Measurements from ENCODE around the gene CRTC2.
A peak's percentile ranks its signal among the peaks of the same experiment; 100 is the strongest.

The CRTC2 gene

DNA sequence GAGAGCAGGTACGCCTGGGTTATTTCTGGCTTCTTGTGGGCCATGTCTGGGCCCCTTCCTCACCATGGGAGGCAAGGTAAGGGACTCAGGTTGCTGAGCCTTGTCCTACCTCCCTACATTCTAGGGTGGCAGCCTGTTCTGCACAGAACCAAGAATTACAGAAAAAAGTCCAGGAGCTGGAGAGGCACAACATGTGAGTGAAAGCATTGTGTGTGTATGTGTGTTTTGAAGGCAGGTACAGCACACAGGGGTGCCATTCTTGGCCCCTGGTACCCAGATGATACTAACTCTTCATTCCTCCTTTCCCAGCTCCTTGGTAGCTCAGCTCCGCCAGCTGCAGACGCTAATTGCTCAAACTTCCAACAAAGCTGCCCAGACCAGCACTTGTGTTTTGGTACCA, 14.7 kb upstream of the CRTC2 start:
- DNase-seq = no peak

DNA sequence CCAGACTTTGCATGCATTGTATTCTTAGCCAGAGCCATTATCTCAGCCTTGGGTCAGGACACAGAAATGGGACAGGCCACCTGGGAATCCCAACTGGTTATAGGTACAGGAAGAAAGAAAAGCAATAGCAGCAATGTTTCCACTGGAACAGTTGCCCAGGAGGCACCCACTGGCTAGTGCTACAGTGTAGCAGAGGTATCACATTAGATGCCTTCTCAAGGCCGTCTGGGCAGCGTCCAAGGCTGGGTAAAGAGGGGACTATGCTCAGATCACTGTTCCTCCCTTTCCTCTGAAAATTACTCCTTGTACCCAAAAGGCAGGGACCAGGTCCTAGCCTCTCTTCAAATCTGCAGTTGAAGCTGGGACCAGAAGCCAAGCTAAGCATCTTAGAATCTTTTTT, 11.9 kb upstream of the CRTC2 start:
- DNase-seq = no peak

DNA sequence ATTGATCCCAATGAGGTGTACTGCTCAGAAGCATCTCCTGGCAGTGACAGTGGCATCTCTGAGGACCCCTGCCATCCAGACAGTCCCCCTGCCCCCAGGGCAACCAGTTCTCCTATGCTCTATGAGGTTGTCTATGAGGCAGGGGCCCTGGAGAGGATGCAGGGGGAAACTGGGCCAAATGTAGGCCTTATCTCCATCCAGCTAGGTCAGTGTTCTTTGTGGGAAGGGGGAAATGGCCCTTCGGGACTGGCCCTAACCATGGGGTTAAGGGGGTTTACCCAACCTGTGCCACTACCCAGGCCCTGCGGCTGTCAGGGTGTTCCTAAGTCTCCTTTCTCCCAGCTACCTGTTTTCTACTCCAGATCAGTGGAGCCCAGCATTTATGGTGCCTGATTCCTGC, 10.6 kb upstream of the CRTC2 start:
- DNase-seq = no peak

DNA sequence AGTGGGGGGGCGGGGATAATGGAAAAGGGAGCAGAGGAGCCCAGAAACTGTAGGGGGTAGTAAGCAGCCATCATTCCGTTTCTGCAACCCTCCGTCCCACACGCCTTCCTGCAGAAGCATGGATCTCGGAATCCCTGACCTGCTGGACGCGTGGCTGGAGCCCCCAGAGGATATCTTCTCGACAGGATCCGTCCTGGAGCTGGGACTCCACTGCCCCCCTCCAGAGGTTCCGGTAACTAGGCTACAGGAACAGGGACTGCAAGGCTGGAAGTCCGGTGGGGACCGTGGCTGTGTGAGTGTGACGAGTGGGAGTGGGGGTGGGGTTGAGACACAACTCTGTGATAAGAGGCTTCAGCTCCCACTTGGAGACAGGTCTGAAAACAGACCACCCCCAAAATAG, 10.0 kb upstream of the CRTC2 start:
- DNase-seq = no peak

DNA sequence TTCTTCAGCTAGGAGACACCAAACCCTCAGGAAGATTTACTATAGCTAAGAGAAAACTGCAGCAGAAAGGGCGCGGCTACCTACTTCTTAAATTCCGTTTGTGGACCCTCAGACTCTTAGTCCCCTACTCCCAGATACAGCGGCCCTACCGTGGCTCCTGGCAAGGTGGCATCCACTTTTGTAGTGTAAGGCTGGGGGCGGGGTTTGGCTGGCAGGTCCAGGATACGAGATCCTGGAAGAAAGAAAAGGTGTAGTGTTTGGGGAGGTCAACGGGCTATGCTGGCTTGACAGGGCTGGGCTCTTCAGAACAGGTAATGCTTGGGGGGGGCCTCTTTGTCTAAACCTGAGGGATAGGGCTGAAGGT, 9.6 kb upstream of the CRTC2 start:
- DNase-seq = no peak

DNA sequence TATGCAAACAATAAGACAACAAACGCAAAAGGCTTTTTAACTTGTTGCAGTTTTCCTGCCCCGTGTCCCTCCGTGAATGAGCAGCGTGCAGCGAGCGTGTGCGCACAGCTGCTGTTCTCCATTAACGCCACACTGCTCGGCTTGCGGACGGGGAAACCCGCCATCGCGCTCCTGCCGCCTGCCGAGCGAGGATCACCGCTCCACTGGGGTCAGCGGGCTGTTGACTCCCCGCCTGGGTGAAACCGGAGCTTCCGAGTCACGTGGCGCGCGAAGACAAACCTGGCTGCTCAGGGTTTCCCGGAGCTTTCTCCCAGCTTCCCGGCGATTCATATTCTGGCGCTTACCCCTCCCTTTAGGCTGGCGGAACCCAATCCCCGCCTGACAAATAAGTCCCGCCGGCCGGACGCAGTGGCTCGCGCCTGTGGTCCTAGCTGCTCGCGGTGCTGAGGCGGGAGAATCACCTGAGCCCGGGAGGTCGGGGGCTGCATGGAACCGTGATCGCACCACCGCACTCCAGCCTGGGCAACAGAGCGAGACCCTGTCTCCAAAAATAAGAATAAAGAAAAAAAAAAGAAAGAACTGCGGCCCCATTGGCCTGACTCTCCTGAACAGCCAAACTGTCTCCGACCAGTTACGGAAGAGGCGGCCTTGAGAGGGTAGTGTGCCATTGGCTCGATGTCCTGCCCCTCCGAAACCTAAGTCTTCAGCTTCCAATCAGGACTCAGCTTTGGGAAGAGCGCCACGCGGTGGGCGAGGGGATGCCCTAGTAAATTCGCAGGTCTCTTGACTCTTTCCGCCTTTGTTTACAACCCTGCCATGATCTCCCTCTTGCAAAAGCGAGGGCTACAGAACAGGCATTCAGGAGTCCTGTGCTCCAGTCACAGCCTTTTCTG, 8.9 kb upstream of the CRTC2 start, which contains the start of gene CREB3L4:
Gene CREB3L4 (plus strand): TSS at position 796 of the 893 bp plus-strand sequence. CDS start 624 bp downstream, outside the sequence.
- peak; percentile 92 to 97 (median 96) for DNase-seq

DNA sequence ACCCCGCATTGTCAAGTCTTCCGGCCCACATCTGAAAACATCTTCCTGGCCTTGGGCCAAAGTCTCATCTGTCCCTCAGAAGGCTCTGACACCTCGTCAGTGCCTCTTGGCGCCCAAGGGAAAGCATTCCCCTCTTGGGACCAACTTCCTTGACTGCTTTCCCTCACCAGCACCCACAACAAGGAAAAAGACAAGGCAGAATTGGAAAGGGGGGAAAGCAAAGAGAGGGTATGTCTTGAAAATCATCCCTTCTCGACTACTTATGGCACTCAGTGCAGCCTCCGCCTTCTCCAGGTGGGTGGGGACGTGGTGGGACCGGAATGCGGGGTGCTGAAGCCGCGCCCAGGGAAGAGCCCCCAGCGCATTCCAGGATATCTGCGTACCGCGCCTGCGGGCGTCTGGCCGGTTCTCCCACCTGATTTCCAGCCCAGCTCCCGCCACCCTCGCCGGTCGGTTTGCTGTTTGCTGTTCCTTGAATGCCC, 5.5 kb upstream of the CRTC2 start:
- DNase-seq = peak in 1 of 4 experiments; percentile 51

DNA sequence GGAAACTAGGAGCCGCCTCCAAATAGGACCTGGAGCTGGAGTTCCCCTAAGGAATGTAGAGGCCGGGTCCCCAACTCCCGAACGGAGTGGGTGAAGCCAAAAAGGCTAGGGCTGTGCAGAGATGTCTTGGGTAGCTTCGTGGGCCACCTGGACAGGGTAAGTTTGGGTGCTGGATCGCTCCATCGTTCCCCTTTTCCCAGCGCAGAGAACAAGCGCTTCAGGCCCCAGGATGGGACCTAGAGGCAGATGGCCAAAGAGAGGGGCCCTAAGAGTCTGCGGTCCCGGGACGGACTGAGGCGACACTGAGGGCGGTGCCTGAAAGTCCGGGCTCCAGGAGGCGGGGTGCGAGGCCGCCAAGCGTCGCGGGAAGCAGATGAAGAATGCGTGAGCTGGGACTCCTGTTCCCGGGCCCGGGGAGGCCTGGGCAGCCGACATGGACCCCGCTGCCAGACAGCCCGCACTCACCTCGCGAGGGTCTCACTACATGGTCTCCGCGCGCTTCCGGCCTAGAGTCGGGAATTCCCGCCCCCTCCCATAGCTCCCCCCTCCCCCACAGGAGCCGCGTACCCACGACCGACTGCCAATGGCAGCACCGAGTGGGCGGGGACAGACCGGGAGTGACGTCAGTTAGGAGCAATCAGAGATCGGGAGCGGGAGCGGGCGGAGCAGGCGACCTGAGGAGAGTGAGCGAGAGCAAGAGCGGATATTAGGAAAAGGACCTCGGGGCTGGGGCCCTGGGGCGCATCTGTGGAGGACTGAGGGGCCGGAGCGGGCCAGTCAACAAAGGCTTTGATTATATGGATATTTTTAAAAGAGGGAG, 4.8 kb upstream of the CRTC2 start, which contains the start of gene SLC39A1:
Gene SLC39A1 (minus strand): TSS at position 508 of the 820 bp plus-strand sequence. CDS start 822 bp downstream, outside the sequence.
- DNase-seq = peak; percentile 96 to 99 (median 98)

DNA sequence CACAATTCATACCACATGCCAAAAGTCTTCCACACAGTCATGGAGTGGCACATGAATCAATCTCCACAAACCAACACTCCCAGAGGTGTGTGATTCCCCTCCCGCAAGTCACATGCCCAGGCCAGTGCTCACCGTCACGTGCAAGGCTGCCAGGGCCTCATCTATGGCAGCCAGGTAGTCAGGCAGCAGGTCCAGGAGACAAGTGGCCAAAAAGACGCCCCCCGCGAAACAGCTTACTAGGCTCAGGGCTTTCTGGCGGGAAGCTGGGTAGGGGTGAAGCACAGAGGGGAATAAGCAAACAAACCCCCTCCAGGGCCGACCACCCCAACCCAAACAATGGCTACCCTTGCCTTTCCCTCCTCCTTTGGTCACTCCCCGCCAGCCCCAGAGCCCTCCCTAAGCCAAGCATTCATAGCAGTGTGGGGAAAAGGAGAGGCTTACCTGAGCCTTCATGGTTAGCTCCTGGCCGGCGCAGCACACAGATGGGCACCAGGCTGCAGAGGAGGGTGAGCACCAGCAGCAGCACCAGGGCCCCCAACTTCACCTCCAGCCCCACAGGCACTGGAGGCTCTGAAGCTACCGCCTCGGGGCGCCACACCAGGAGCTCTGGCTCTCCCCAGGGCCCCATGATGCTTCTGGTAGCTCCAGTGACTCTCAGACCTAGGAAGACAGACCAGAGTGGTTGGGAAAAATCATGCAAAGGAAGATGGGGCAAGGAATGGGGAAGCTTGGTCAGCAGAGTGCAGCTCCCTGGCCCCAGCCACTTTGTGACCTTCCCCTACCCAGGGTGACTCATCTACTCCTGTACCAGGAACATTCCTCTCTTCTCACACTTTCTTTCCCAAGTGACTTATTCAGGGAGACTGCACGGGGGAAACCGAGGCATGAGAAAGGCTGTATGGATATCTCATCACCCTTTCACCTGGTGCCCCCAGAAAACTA, 3.9 kb upstream of the CRTC2 start:
- DNase-seq = peak; percentile 71 to 86 (median 85)

DNA sequence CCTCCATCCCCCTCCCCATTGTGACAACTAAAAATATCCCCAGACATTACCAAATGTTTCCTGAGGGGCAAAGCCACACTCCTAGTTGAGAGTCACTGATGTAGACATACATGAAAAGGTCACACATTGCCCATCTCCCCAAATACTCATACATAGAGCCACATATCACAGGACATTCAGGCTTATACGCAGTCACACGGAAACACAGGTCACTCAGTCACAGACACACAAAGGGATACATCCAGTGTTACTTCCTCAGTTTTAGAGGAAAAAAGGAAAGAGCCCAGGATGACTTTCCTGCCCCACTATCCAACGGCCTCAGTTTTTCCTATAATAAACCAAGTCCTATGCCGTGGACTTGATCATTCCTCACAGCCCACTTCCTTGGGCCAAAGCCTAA, 3.0 kb upstream of the CRTC2 start:
- peak in 1 of 4 experiments; percentile 40 for DNase-seq

DNA sequence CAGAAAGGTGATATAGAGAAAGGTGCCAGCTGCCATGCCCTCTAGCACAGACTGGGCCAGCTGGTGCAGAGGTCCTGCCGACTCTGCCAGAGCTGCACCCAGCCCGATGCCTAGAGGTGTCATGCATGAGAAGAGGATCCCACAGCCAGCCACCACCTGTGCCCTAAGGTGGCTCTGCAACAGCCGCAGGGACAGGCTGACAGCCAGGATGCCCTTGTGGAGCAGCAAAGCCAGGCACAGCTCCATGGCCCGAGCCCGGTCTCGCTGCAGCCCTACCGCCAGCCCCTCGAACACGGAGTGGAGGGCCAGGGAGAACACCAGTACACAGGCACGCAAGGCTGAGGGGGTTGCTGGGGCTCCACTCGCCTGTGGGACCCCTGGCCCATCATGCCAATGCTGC, 1.8 kb upstream of the CRTC2 start:
- DNase-seq = no peak

DNA sequence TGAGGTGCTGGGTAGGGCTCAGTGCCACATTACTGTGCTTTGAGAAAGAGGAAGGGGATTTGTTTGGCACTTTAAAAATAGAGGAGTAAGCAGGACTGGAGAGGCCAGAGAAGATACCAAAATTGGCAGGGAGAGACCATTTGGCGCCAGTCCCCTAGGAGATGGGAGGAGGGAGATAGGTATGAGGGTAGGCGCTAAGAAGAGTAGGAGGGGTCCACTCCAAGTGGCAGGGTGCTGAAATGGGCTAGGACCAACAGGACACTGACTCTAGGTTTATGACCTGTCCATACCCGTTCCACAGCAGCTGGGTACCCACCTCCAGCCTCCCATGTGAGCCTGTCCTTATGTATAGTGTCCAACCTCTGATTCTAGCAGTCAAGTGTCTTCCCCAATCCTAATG, 1.0 kb upstream of the CRTC2 start:
- DNase-seq = no peak

DNA sequence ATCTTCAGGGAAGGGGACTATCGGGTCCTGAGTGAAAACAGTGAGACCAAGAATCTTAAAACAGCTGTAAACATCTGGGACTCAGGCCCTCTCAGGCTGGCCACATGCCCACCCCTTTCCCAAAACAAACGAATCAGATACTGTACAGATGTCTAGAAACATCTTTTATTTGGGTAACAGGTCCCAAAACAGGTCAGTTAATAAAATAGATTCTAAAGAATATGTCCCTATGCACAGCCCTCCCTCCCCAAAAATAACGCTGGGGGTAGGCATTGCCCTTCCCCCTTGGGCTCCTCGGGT, 499 bp upstream of the CRTC2 start:
- DNase-seq = no peak

DNA sequence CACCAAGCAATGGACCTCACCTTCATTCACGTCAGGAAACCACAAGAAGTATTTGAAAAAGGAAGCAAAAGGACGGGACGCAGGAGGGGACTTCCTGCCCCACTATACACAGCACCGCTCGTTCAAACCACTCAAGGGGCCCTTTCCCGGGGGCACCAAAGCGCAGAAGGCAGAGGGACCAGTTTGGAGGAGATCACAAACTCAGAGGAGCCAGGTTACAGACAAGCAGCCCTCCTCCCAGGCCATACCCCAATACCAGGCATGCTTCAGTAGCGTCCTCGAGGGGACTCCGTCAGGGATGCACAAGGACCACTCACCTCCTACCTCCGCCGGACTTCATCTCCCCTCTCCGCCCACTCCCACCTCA, 685 bp downstream of the CRTC2 start:
- peak in 2 of 4 experiments; percentile 29 to 34 for DNase-seq

DNA sequence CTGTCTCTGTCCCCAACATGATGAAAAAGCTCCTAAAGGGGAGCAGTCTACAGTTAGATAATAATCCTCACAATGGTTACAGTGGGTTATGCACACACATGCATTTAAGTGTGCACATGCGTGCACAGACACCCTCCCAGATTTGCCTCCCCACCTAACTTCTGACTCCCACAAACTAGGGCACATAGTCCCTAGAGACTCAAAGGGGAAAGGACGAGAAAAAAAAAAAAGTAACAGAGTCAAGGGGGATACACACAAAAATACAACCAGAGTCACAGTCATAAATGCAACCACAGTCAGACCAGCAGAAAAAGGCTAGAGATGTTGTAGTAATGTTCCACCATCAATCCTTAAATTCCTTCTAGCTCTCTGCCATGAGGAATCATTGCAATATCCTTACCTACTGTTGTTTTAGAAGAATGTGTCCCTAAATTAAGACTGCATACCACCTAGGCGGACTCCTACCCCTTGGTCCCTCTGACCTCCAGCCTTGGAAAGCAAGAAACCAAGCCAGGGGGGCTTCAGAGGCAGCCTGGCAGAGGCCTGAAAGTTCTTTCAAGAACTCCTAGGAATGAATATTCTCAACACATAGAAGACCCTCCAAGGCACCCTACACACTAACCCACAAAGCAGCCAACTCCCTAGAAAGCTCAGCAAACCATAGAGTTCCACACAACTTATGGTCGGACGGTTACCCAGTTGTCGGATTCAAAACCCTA, 1.3 kb downstream of the CRTC2 start:
- no peak for DNase-seq

DNA sequence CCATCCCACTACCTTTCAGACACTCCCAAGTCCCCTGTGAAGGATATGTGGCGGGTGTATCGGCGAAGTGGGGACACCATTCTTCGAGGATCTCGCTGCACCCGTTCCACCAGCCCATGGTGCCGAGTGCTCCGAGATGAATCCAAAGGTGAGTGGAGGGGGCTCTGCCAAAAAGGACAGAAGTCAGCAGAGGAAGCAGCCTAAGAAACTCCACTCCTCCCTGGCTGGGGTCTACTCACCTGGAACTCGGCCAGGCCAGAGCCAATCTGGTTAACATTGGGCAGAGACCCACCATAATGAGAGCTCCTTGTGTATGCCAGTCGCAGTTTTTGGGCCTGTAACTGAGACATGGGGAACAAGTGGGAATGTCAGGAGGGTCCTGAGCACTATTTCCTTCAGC, 3.6 kb downstream of the CRTC2 start:
- DNase-seq = no peak

DNA sequence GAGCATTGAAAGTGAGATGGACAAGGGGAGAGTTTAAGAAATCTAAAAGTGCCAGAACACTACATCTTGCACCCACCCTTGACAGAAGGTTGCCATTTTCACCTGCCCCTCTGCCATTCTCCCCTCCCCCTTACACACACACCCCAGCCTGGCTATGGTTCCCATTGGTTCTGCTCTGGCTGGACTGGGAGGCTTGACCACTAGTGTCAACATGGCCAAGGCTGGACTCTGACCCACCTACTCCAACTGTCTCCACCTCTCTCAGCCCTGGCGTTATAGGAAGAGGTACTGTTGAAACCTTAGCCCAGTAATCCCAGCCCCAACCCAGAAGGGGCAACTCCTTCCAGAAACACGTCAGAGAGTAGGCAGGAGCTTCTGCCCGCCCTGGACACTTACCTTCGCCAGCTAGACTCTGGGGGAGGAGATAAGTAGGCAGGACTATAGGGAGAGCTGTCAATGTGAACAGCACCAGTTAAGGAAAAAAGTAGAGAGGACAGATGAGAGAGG, 4.5 kb downstream of the CRTC2 start:
- DNase-seq = no peak

DNA sequence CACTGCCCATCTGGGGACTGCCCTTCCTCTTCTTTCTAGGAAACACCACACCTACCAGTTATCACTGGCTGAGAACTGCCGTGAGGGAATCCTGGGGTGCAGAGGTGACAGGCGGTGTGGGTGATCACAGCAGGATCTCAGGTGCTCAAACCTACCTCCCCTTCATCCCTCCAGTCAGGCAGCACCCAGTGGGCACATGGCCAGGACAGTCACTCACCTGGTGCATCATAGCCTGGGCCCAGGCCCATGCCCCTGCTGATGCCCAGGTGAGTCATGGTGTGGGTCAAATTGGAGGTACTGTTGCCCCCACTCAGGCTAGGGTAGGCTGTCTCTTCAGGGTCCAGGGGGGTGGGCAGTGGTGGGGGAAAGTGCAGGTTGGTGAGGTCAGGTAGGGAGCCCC, 6.6 kb downstream of the CRTC2 start:
- no peak for DNase-seq

DNA sequence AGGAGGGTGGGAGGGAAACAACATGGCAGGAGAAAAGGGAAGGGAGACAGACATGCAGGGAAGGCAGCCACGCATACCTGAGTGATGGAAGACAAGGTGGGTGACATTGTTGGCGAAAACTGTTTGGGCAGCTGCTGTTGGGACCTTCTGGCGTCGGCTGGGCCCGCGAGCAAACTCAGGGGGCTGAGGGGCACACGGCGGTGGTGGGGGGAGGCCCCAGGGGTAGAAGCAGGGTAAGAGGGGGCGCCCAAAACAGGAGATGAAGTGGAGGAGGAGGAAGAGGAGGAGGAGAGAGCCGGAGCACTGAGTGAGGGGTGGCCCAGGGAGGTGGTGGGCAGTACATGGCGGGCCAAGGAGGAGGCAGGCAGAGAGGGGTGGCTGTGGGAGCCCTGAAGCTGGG, 7.2 kb downstream of the CRTC2 start:
- no peak for DNase-seq

DNA sequence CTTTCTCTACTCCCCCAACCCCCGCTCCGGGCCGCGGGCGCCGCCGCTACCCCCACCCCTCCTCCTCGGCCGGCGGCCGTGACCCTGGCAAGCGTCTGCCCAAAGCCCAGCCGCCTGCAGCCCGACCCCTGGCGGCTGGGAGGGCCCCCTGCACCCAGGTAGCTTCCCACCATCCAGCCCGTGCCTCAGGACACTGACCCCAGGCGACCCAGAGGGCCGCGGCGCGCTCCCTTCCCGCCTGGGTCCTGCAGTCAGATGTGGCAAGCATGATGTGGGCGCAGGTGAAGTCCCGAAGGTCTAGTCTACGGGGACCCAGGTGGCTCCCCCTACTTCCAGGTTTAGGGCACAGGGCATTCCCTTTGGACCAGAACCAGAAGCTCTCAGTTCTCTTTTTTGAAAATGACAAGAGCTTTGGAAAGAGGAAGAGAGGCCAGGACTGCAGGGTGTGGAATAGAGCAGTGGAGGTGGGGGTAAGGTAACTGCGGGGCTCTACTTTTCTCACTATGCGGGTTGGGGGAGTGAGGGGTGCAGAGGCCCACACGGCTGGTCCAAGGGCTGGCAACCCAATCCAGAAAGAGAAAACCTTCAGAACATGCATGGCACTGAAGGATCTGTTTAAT, 11.7 kb downstream of the CRTC2 start, which contains the start of gene DENND4B:
Gene DENND4B (minus strand): TSS at position 97 of the 620 bp plus-strand sequence. CDS start 2,344 bp downstream, outside the sequence.
- DNase-seq = peak; percentile 91 to 95 (median 94)

Measured in suppressor macrophage (primary cell).